ENCODE results near the gene MPIG6B. TPM values are rescaled to one million over a fixed set of nuclear protein-coding genes. Genes with fewer than 3 reads are reported as not detected.

MPIG6B gene
- total and polyA plus RNA-seq, 2 donors from 2014 or later, result 0.60 TPM; not detected in 1

GRCh38 chr6:31768363-31769257 is 45.4 kb downstream of the MPIG6B start:
- FAIRE-seq, result no peak
- H3K27ac ChIP-seq (ENCODE audit: low read depth in 2 of 2, low read length in 2 of 2), result no peak overlapping the region
- no peak overlapping the region for H3K9ac ChIP-seq (ENCODE audit: low read length in 3 of 3)
- no peak for TF ChIP-seq CTCF (IDR thresholded peaks at IDR 0.05; ENCODE audit: borderline replicate concordance, extremely low read depth, insufficient read depth)
- no peaks in the 10 kb centered on the region for H3K9me3 ChIP-seq (ENCODE audit: control insufficient read depth in 2 of 3, insufficient read depth in 1 of 3, low read length in 3 of 3)
- intact Hi-C loops (cut with DNase I), result no loop called here
- no peaks in the 10 kb centered on the region for H3K36me3 ChIP-seq (ENCODE audit: control insufficient read depth in 2 of 3, insufficient read depth in 3 of 3, low read length in 3 of 3)
- peaks cover 0 to 6% (median 0%) of the 10 kb centered on the region in 3 donors for H3K4me1 ChIP-seq (ENCODE audit: control insufficient read depth in 2 of 3, insufficient read depth in 2 of 3, low read depth in 1 of 3, low read length in 3 of 3)
- no peak overlapping the region for H3K4me3 ChIP-seq (ENCODE audit: low read length in 3 of 3)
- H3K27me3 ChIP-seq (ENCODE audit: control insufficient read depth, insufficient read depth, low read length), result no peaks in the 10 kb centered on the region
- DNase-seq, result peak in 1 of 5 donors; percentile 41

- H3K27me3 ChIP-seq (ENCODE audit: control insufficient read depth, insufficient read depth, low read length), result no peaks in the 10 kb centered on the region
- FAIRE-seq (no peak), DNase-seq (peak in 2 of 5 donors; percentile 22 to 28)
- no peak overlapping the region for H3K4me3 ChIP-seq (ENCODE audit: low read length in 3 of 3)
- no peak overlapping the region for H3K9ac ChIP-seq (ENCODE audit: low read length in 3 of 3)
- peak; percentile 59 for TF ChIP-seq CTCF (IDR thresholded peaks at IDR 0.05; ENCODE audit: borderline replicate concordance, extremely low read depth, insufficient read depth)
- no peak overlapping the region for H3K27ac ChIP-seq (ENCODE audit: low read depth in 2 of 2, low read length in 2 of 2)
- H3K36me3 ChIP-seq (ENCODE audit: control insufficient read depth in 2 of 3, insufficient read depth in 3 of 3, low read length in 3 of 3), result no peaks in the 10 kb centered on the region
- intact Hi-C loops (cut with DNase I), result no loop called here
- no peaks in the 10 kb centered on the region for H3K9me3 ChIP-seq (ENCODE audit: control insufficient read depth in 2 of 3, insufficient read depth in 1 of 3, low read length in 3 of 3)
- peaks cover 0 to 6% (median 0%) of the 10 kb centered on the region in 3 donors for H3K4me1 ChIP-seq (ENCODE audit: control insufficient read depth in 2 of 3, insufficient read depth in 2 of 3, low read depth in 1 of 3, low read length in 3 of 3)
These were observed 46.7 kb downstream of the MPIG6B start for GRCh38 chr6:31769684-31770371.

GRCh38 chr6:31770860-31771259 is 47.7 kb downstream of the MPIG6B start:
- H3K9me3 ChIP-seq (ENCODE audit: control insufficient read depth in 2 of 3, insufficient read depth in 1 of 3, low read length in 3 of 3), result no peaks in the 10 kb centered on the region
- no peaks in the 10 kb centered on the region for H3K36me3 ChIP-seq (ENCODE audit: control insufficient read depth in 2 of 3, insufficient read depth in 3 of 3, low read length in 3 of 3)
- peaks cover 0 to 11% (median 0%) of the 10 kb centered on the region in 3 donors for H3K4me1 ChIP-seq (ENCODE audit: control insufficient read depth in 2 of 3, insufficient read depth in 2 of 3, low read depth in 1 of 3, low read length in 3 of 3)
- H3K4me3 ChIP-seq (ENCODE audit: low read length in 3 of 3), result no peak overlapping the region
- H3K27ac ChIP-seq (ENCODE audit: low read depth in 2 of 2, low read length in 2 of 2), result no peak overlapping the region
- no peak for DNase-seq
- no peak for FAIRE-seq
- no peak for TF ChIP-seq CTCF (IDR thresholded peaks at IDR 0.05; ENCODE audit: borderline replicate concordance, extremely low read depth, insufficient read depth)
- no peaks in the 10 kb centered on the region for H3K27me3 ChIP-seq (ENCODE audit: control insufficient read depth, insufficient read depth, low read length)
- no peak overlapping the region for H3K9ac ChIP-seq (ENCODE audit: low read length in 3 of 3)
- intact Hi-C loops (cut with DNase I), result no loop called here

Data from kidney (tissue), 14 donors.